HepG2 (cell line): Measurements from ENCODE around the gene ZNRF4. TPM values are rescaled to one million over a fixed set of nuclear protein-coding genes. Genes with fewer than 3 reads are reported as not detected.
A peak's percentile ranks its signal among the peaks of the same experiment; 100 is the strongest.

ENCODE experiments used
- ATAC-seq: fragments of 200-7000 bp; cut with Tn5 transposase; 3 replicates; pipeline ENCODE4 v1.9.1; 2020; ENCODE audit warnings: mild to moderate bottlenecking, moderate library complexity
- BruUV-seq: library from RNA; stranded (reverse); fragments of 400-500 nt; replicated peaks from 2 replicates; lab custom pipeline; 2021; lab: Mats Ljungman, UMichigan
- CTCF ChIA-PET: fragments of 300-600 bp; formaldehyde crosslinking; extraction: SDS; loops from one replicate; lab custom pipeline; 2021; ENCODE audit warnings: low total read pairs, inconsistent platforms, low intra/inter-chr PET ratio; lab: Yijun Ruan, JAX
- POLR2A ChIA-PET: fragments of 350-600 bp; sonication (Branson Sonifier 250); formaldehyde crosslinking; loops from one replicate; lab custom pipeline; 2020; ENCODE audit warnings: antibody characterized with exemption, inconsistent platforms; lab: Yijun Ruan, JAX
- DNase-seq: peaks from one replicate; pipeline ENCODE4 v3.0.0-alpha.2; 2015; ENCODE audit warnings: low spot score
- FAIRE-seq: peaks from 3 replicates; lab custom pipeline; 2011; peaks lifted over from hg19 to GRCh38; lab: Jason Lieb, UNC
- H2AFZ ChIP-seq: one replicate; pipeline ENCODE4 v1.6.1; 2011; ENCODE audit warnings: low read length, inconsistent platforms
- H3K27ac ChIP-seq: fragments of 300-600 bp; 3 replicates; pipeline ENCODE4 v1.8.0; 2011; ENCODE audit warnings: mixed run types, mild to moderate bottlenecking, mixed read lengths, low read length, inconsistent platforms; ENCODE audit not compliant: insufficient read depth; ENCODE audit errors: extremely low read length
- H3K27me3 ChIP-seq, 2 experiments: fragments of 200-600 bp in 1 of 2; 2 replicates in 1 of 2; 3 replicates in 1 of 2; pipeline versions ENCODE4 v1.6.0 to v1.8.0; 2011; ENCODE audit warnings: low read length in 2 of 2, mild to moderate bottlenecking in 2 of 2, moderate library complexity in 2 of 2, inconsistent platforms in 1 of 2; ENCODE audit not compliant: insufficient read depth in 2 of 2, control insufficient read depth in 1 of 2
- H3K36me3 ChIP-seq, 2 experiments: fragments of 200-600 bp in 1 of 2; replicated peaks in 1 of 2; 2 replicates in 1 of 2; 3 replicates in 1 of 2; pipeline versions ENCODE4 v1.5.1 to v1.8.0; 2011; ENCODE audit warnings: low read length in 2 of 2, inconsistent platforms in 1 of 2; ENCODE audit not compliant: insufficient read depth in 2 of 2, control insufficient read depth in 1 of 2
- H3K4me1 ChIP-seq: 2 replicates; pipeline ENCODE4 v1.5.1; 2012; ENCODE audit warnings: low read length, inconsistent platforms; ENCODE audit not compliant: insufficient read depth
- H3K4me2 ChIP-seq: 2 replicates; pipeline ENCODE4 v1.6.0; 2011; ENCODE audit warnings: low read depth, low read length, inconsistent platforms
- H3K4me3 ChIP-seq, 3 experiments: fragments of 200-600 bp in 1 of 3; sonication (generic), shearing (Covaris generic) in 1 of 3; replicated peaks in 1 of 3; 2 replicates each; pipeline ENCODE4 v1.5.1; 2011 to 2016; ENCODE audit warnings: low read length in 3 of 3, inconsistent platforms in 2 of 3, low read depth in 2 of 3, mild to moderate bottlenecking in 2 of 3, control low read depth in 1 of 3, mixed read lengths in 1 of 3; ENCODE audit not compliant: insufficient read depth in 1 of 3
- H3K79me2 ChIP-seq: one replicate; pipeline ENCODE4 v1.6.1; 2011; ENCODE audit warnings: low read length, inconsistent platforms; ENCODE audit not compliant: insufficient read depth
- H3K9ac ChIP-seq: 2 replicates; pipeline ENCODE4 v1.6.0; 2011; ENCODE audit warnings: mild to moderate bottlenecking, low read depth, low read length, inconsistent platforms; ENCODE audit not compliant: insufficient read depth
- H3K9me3 ChIP-seq: 2 replicates; pipeline ENCODE4 v1.5.1; 2012; ENCODE audit warnings: mild to moderate bottlenecking, low read length
- H4K20me1 ChIP-seq: 2 replicates; pipeline ENCODE4 v1.6.0; 2011; ENCODE audit warnings: inconsistent platforms, mild to moderate bottlenecking, low read length, moderate library complexity; ENCODE audit not compliant: insufficient read depth
- ARID2 ChIP-seq: sonication (generic); formaldehyde crosslinking; IDR thresholded peaks from 2 replicates; pipeline ENCODE4 v1.8.1; 2022; ENCODE audit warnings: mild to moderate bottlenecking, missing genetic modification reagents, borderline replicate concordance
- KDM3A ChIP-seq: IDR thresholded peaks from 2 replicates; pipeline ENCODE4 v1.6.1; 2018; ENCODE audit warnings: low read depth, missing compliant biosample characterization
- MIER3 ChIP-seq: IDR thresholded peaks from 2 replicates; pipeline ENCODE4 v1.6.1; 2016; ENCODE audit warnings: missing compliant biosample characterization, borderline replicate concordance
- SMAD1 ChIP-seq: sonication (generic); formaldehyde crosslinking; IDR thresholded peaks from 2 replicates; pipeline ENCODE4 v1.4.0; 2020; ENCODE audit warnings: missing genetic modification reagents, low read depth, mild to moderate bottlenecking, borderline replicate concordance
- ZFP91 ChIP-seq: sonication (generic); formaldehyde crosslinking; IDR thresholded peaks from 2 replicates; pipeline ENCODE4 v1.9.0; 2022; ENCODE audit warnings: missing genetic modification reagents, mild to moderate bottlenecking, borderline replicate concordance
- ZMYM3 ChIP-seq: sonication (generic); formaldehyde crosslinking; IDR thresholded peaks from 2 replicates; pipeline ENCODE4 v1.5.1; 2020; ENCODE audit warnings: mild to moderate bottlenecking, missing genetic modification reagents
- ZNF224 ChIP-seq: sonication (generic); formaldehyde crosslinking; IDR thresholded peaks from 2 replicates; pipeline ENCODE4 v1.5.0; 2020; ENCODE audit warnings: mild to moderate bottlenecking, missing genetic modification reagents
- ZNF362 ChIP-seq: sonication (generic); formaldehyde crosslinking; IDR thresholded peaks from 2 replicates; pipeline ENCODE4 v1.4.0; 2020; ENCODE audit warnings: missing genetic modification reagents, mild to moderate bottlenecking, borderline replicate concordance
- ZNF382 ChIP-seq: sonication (generic); formaldehyde crosslinking; IDR thresholded peaks from 2 replicates; pipeline ENCODE4 v1.5.0; 2020; ENCODE audit warnings: missing genetic modification reagents, mild to moderate bottlenecking, borderline replicate concordance
- ZNF501 ChIP-seq: sonication (generic); formaldehyde crosslinking; IDR thresholded peaks from 2 replicates; pipeline ENCODE4 v1.5.1; 2020; ENCODE audit warnings: mild to moderate bottlenecking, moderate library complexity, missing genetic modification reagents
- ZNF780A ChIP-seq: sonication (generic); formaldehyde crosslinking; IDR thresholded peaks from 2 replicates; pipeline ENCODE4 v1.8.0; 2022; ENCODE audit warnings: mild to moderate bottlenecking, missing genetic modification reagents, moderate library complexity
- WGBS: methylation state at CpG from one replicate; pipeline ENCODE4 v1.1.6; 2017; ENCODE audit warnings: low lambda C conversion rate; 5-methylcytosine and 5-hydroxymethylcytosine counted together
- in situ Hi-C: cut with HindIII; loops from 2 replicates; pipeline ENCODE4 v1.10.0; 2017; ENCODE audit warnings: low pct_unique_long_range_greater_than_20kb; ENCODE audit not compliant: extremely low pct_ligation_motif_present
- intact Hi-C: fragments of 100-400 bp; cut with micrococcal nuclease; formaldehyde crosslinking; loops from one replicate; pipeline ENCODE4 v1.10.0; 2022; ENCODE audit not compliant: unreplicated experiment
- polyA plus RNA-seq, 8 experiments: library from polyadenylated mRNA; depleted of rRNA in 3 of 8; stranded (reverse) in 7 of 8; unstranded in 1 of 8; fragments of >200 nt; fragmentation: Illumina TruSeq in 4 of 8; extraction: Trizol in 4 of 8; gene quantifications; 2 replicates each; pipeline versions ENCODE4 v1.2.1 to v1.2.3, GENCODE V29; 2011 to 2016; ENCODE audit warnings: low read depth in 4 of 8, missing spikeins in 1 of 8, mixed read lengths in 1 of 8; ENCODE audit not compliant: insufficient read depth in 1 of 8
- total RNA-seq, 5 experiments: library from RNA; depleted of rRNA; stranded (reverse); fragments of >200 nt; fragmentation: Illumina TruSeq; extraction: Trizol; gene quantifications; 2 replicates each; pipeline ENCODE4 v1.2.3, GENCODE V29; 2016; ENCODE audit warnings: low read depth in 1 of 5
- TF ChIP-seq, protein P1 (sequence below): fragments of 450-650 bp; IDR thresholded peaks from 2 replicates; pipeline ENCODE4 v1.6.1; 2017; ENCODE audit warnings: mild to moderate bottlenecking

Gene ZNRF4
- total and polyA plus RNA-seq, 2 of the 13 experiments (the other 11 are each of a cell fraction or from before 2014, with no cell fraction given), result not detected

GRCh38 chr19:5435642-5436017 is 19.6 kb upstream of the ZNRF4 start:
- ChIA-PET POLR2A (no interaction called here), CTCF (no interaction called here)
- FAIRE-seq (no peak), DNase-seq (no peak), ATAC-seq (no peak)
- Histone ChIP-seq H4K20me1 (no peaks in the 10 kb centered on the region), H3K4me1 (peaks cover 18% of the 10 kb centered on the region), H3K27ac (no peak overlapping the region), H2AFZ (no peak overlapping the region), H3K9me3 (no peaks in the 10 kb centered on the region), H3K36me3 (no peaks in the 10 kb centered on the region), H3K4me2 (no peak overlapping the region), H3K4me3 (no peak overlapping the region), H3K27me3 (peaks cover 1 to 9% of the 10 kb centered on the region in 2 experiments; a peak in 1 of 5 replicates), H3K79me2 (no peaks in the 10 kb centered on the region), H3K9ac (no peak overlapping the region)
- in situ Hi-C loops (no loop called here), intact Hi-C loops (no loop called here)
- TF ChIP-seq ARID2 (CRISPR knock-in tag) (no peak), ZFP91 (CRISPR knock-in tag) (no peak), SMAD1 (no peak), ZMYM3 (CRISPR knock-in tag) (no peak), ZNF224 (CRISPR knock-in tag) (no peak)
- 39% methylated on average over 7 of the region's 7 CpGs for WGBS
- BruUV-seq, result no TSS peak

DNA sequence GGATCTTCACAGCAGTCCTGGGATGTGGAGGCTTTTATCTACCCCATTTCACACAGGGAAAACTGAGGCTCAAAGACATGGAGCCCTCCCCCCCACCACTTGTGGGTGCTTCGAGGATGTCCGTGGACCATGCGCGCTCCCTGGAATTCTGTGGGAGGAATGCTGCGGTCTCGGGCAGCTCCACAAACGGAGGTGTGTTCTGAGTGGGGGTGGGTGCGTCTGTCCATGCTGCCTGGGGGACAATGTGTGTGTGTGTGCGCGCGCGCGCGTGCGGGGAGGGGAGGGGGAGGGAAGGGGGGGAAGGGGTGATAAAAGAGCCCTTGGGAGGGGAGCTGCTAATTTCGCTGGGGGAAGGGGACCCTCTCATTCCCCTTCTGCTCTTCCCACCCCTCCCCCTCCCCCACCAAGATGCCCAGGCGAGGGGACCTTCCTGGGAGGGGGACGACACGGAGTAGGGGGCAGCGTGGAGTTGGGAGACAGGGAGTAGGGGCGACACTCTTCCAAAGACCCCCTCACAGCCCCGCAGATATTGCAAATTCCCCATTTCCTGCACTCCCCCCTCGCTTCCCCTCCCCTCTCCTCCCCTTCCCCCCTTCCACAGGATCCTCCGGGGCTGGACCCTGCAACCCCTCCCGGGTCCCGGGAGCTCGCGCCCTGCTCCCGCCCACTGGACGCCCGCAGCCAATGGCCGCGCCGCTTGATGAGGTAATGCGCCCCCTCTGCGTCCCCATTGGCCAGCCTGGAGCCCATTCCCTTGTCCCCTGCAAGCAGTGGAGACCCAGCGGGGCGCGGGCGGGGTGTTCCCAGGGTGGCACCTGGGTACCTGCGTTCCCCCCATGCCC is 18.9 kb upstream of the ZNRF4 start:
- CTCF ChIA-PET, result no interaction called here
- TF ChIP-seq ZNF362 (CRISPR knock-in tag) (no peak), ZNF382 (CRISPR knock-in tag) (no peak), ZNF780A (no peak), ZNF501 (CRISPR knock-in tag) (no peak), MIER3 (CRISPR knock-in tag) (no peak), KDM3A (CRISPR knock-in tag) (no peak)
- TF ChIP-seq, protein P1, sequence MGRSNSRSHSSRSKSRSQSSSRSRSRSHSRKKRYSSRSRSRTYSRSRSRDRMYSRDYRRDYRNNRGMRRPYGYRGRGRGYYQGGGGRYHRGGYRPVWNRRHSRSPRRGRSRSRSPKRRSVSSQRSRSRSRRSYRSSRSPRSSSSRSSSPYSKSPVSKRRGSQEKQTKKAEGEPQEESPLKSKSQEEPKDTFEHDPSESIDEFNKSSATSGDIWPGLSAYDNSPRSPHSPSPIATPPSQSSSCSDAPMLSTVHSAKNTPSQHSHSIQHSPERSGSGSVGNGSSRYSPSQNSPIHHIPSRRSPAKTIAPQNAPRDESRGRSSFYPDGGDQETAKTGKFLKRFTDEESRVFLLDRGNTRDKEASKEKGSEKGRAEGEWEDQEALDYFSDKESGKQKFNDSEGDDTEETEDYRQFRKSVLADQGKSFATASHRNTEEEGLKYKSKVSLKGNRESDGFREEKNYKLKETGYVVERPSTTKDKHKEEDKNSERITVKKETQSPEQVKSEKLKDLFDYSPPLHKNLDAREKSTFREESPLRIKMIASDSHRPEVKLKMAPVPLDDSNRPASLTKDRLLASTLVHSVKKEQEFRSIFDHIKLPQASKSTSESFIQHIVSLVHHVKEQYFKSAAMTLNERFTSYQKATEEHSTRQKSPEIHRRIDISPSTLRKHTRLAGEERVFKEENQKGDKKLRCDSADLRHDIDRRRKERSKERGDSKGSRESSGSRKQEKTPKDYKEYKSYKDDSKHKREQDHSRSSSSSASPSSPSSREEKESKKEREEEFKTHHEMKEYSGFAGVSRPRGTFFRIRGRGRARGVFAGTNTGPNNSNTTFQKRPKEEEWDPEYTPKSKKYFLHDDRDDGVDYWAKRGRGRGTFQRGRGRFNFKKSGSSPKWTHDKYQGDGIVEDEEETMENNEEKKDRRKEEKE, result no peak

More for the DNA sequence above, 18.9 kb upstream of the ZNRF4 start:
- DNase-seq (no peak), FAIRE-seq (no peak), ATAC-seq (peak; percentile 56)
- no peaks in the 10 kb centered on the region for H4K20me1 ChIP-seq
- no peak overlapping the region for H3K4me3 ChIP-seq
- H3K79me2 ChIP-seq, result no peaks in the 10 kb centered on the region
- no peak overlapping the region for H2AFZ ChIP-seq
- no peaks in the 10 kb centered on the region for H3K9me3 ChIP-seq
- no peaks in the 10 kb centered on the region for H3K36me3 ChIP-seq
- no TSS peak for BruUV-seq
- H3K9ac ChIP-seq, result no peak overlapping the region
- intact Hi-C loops (no loop called here), in situ Hi-C loops (no loop called here)
- peaks cover 18% of the 10 kb centered on the region for H3K4me1 ChIP-seq
- no peak overlapping the region for H3K27ac ChIP-seq
- H3K27me3 ChIP-seq, result peaks cover 1 to 9% of the 10 kb centered on the region in 2 experiments; a peak in 1 of 5 replicates
- POLR2A ChIA-PET, result no interaction called here
- 30% methylated on average over 40 of the region's 41 CpGs for WGBS
- H3K4me2 ChIP-seq, result no peak overlapping the region
